Cardiac muscle cell (in vitro differentiated cells and primary cell): ENCODE data around the gene MGLL. TPM values are rescaled to one million over a fixed set of nuclear protein-coding genes. Genes with fewer than 3 reads are reported as not detected.

ENCODE experiments used
- DNase-seq, 2 donors: peaks; one replicate each; pipeline versions ENCODE4 v3.0.0 to v3.0.0-alpha.2; 2010 to 2017; ENCODE audit warnings: low read depth in 1 of 2, low spot score in 1 of 2
- H3K27ac ChIP-seq: fragments of 200-600 bp; sonication (generic); 2 replicates; pipeline ENCODE4 v1.5.1; 2016
- H3K27me3 ChIP-seq: fragments of 200-600 bp; sonication (generic); 2 replicates; pipeline ENCODE4 v1.6.0; 2016; ENCODE audit warnings: control low read depth
- H3K36me3 ChIP-seq: fragments of 200-600 bp; sonication (generic); 2 replicates; pipeline ENCODE4 v1.5.1; 2016; ENCODE audit warnings: control low read depth
- H3K4me1 ChIP-seq: fragments of 200-600 bp; sonication (generic); 2 replicates; pipeline ENCODE4 v1.8.1; 2017; ENCODE audit warnings: low read depth, mild to moderate bottlenecking, mixed run types
- H3K4me3 ChIP-seq: fragments of 200-600 bp; sonication (generic); 2 replicates; pipeline ENCODE4 v1.5.1; 2016; ENCODE audit warnings: mild to moderate bottlenecking
- H3K9me3 ChIP-seq: fragments of 200-600 bp; sonication (generic); 2 replicates; pipeline ENCODE4 v1.5.1; 2017; ENCODE audit warnings: low read depth, mild to moderate bottlenecking, control low read depth
- CTCF ChIP-seq: IDR thresholded peaks from 2 replicates; pipeline ENCODE4 v1.5.1; 2012; ENCODE audit warnings: low read depth, mild to moderate bottlenecking, low read length
- polyA plus RNA-seq: library from polyadenylated mRNA; unstranded; fragments of >200 nt; fragmentation: Nextera tagmentation; extraction: Ambion mirVana; gene quantifications from 2 replicates; pipeline ENCODE4 v1.2.1, GENCODE V29; 2016
- total RNA-seq: library from RNA; depleted of rRNA; stranded (reverse); fragments of >200 nt; gene quantifications from 2 replicates; pipeline ENCODE4 v1.2.3, GENCODE V29; 2016

The MGLL gene
- total and polyA plus RNA-seq, 2 experiments from 2014 or later = 1.0 TPM

GRCh38 chr3:127671523-127672428, 150.5 kb downstream of the MGLL start:
- Histone ChIP-seq H3K4me1 (no peaks in the 10 kb centered on the region), H3K36me3 (no peaks in the 10 kb centered on the region), H3K27me3 (no peaks in the 10 kb centered on the region), H3K27ac (no peak overlapping the region), H3K9me3 (no peaks in the 10 kb centered on the region), H3K4me3 (peak overlapping the region; percentile 89)
- TF ChIP-seq CTCF = no peak
- peak in 1 of 2 donors; percentile 11 for DNase-seq

- no peaks in the 10 kb centered on the region for H3K9me3 ChIP-seq
- H3K4me3 ChIP-seq = no peak overlapping the region
- no peaks in the 10 kb centered on the region for H3K4me1 ChIP-seq
- no peak for TF ChIP-seq CTCF
- no peaks in the 10 kb centered on the region for H3K36me3 ChIP-seq
- H3K27me3 ChIP-seq = no peaks in the 10 kb centered on the region
- no peak for DNase-seq
- H3K27ac ChIP-seq = no peak overlapping the region
These were observed 151.4 kb downstream of the MGLL start for GRCh38 chr3:127670761-127671522.

- no peak overlapping the region for H3K27ac ChIP-seq
- H3K27me3 ChIP-seq = no peaks in the 10 kb centered on the region
- no peaks in the 10 kb centered on the region for H3K9me3 ChIP-seq
- H3K4me3 ChIP-seq = no peak overlapping the region
- H3K4me1 ChIP-seq = no peaks in the 10 kb centered on the region
- no peaks in the 10 kb centered on the region for H3K36me3 ChIP-seq
- no peak for TF ChIP-seq CTCF
- DNase-seq = no peak
These were observed 152.1 kb downstream of the MGLL start for GRCh38 chr3:127670229-127670559.

GRCh38 chr3:127669541-127670228, 152.6 kb downstream of the MGLL start:
- Histone ChIP-seq H3K9me3 (no peaks in the 10 kb centered on the region), H3K36me3 (no peaks in the 10 kb centered on the region), H3K27me3 (no peaks in the 10 kb centered on the region), H3K27ac (no peak overlapping the region), H3K4me1 (no peaks in the 10 kb centered on the region), H3K4me3 (no peak overlapping the region)
- DNase-seq = no peak
- no peak for TF ChIP-seq CTCF

GRCh38 chr3:127668906-127669305, 153.4 kb downstream of the MGLL start:
- no peaks in the 10 kb centered on the region for H3K4me1 ChIP-seq
- no peaks in the 10 kb centered on the region for H3K9me3 ChIP-seq
- no peak overlapping the region for H3K27ac ChIP-seq
- H3K36me3 ChIP-seq = no peaks in the 10 kb centered on the region
- TF ChIP-seq CTCF = no peak
- no peak overlapping the region for H3K4me3 ChIP-seq
- no peaks in the 10 kb centered on the region for H3K27me3 ChIP-seq
- DNase-seq = no peak
